Activated CD4-positive, alpha-beta T cell treated with anti-CD3 and anti-CD28 coated beads for 36 hours (primary cell): ENCODE data around the gene MOGAT3. TPM values are rescaled to one million over a fixed set of nuclear protein-coding genes. Genes with fewer than 3 reads are reported as not detected.

Source experiments
- ATAC-seq: fragments of 200-7000 bp; cut with Tn5 transposase; one replicate; pipeline ENCODE4 v1.10.0; 2021; ENCODE audit warnings: mild to moderate bottlenecking, moderate library complexity
- CTCF ChIA-PET: fragments of 350-600 bp; sonication (Branson Sonifier 250); formaldehyde crosslinking; loops from one replicate; lab custom pipeline; 2021; ENCODE audit warnings: antibody characterized with exemption; lab: Charles Lee
- POLR2A ChIA-PET: fragments of 350-600 bp; sonication (Branson Sonifier 250); formaldehyde crosslinking; loops from one replicate; lab custom pipeline; 2021; ENCODE audit warnings: antibody characterized with exemption, inconsistent platforms; lab: Charles Lee
- DNase-seq: peaks from one replicate; pipeline ENCODE4 v3.0.0-alpha.2; 2020
- H3K27ac Mint-ChIP-seq: one replicate; pipeline ENCODE4 v1.8.0; 2021; ENCODE audit warnings: mixed read lengths
- H3K27me3 Mint-ChIP-seq: one replicate; pipeline ENCODE4 v1.8.0; 2021; ENCODE audit warnings: mixed read lengths
- H3K36me3 Mint-ChIP-seq: one replicate; pipeline ENCODE4 v1.8.0; 2021; ENCODE audit warnings: low read depth, mixed read lengths
- H3K4me1 Mint-ChIP-seq: one replicate; pipeline ENCODE4 v1.8.0; 2021; ENCODE audit warnings: mixed read lengths
- H3K4me3 Mint-ChIP-seq: one replicate; pipeline ENCODE4 v1.8.0; 2021; ENCODE audit warnings: mild to moderate bottlenecking, moderate library complexity, mixed read lengths
- H3K9me3 Mint-ChIP-seq: one replicate; pipeline ENCODE4 v1.8.0; 2021; ENCODE audit warnings: low read depth, mixed read lengths
- intact Hi-C, 2 experiments: fragments of 100-400 bp; cut with DNase I in 1 of 2; cut with micrococcal nuclease in 1 of 2; formaldehyde crosslinking; loops; one replicate each; pipeline versions ENCODE4 v1.14.2 to v1.15.1; 2022 to 2024; cut with DNase I, micrococcal nuclease
- total RNA-seq, 2 experiments: library from RNA; stranded (reverse); gene quantifications; one replicate each; pipeline ENCODE4 v1.2.3, GENCODE V29; 2021

The MOGAT3 gene
- total RNA-seq, 2 experiments from 2014 or later = not detected

DNA sequence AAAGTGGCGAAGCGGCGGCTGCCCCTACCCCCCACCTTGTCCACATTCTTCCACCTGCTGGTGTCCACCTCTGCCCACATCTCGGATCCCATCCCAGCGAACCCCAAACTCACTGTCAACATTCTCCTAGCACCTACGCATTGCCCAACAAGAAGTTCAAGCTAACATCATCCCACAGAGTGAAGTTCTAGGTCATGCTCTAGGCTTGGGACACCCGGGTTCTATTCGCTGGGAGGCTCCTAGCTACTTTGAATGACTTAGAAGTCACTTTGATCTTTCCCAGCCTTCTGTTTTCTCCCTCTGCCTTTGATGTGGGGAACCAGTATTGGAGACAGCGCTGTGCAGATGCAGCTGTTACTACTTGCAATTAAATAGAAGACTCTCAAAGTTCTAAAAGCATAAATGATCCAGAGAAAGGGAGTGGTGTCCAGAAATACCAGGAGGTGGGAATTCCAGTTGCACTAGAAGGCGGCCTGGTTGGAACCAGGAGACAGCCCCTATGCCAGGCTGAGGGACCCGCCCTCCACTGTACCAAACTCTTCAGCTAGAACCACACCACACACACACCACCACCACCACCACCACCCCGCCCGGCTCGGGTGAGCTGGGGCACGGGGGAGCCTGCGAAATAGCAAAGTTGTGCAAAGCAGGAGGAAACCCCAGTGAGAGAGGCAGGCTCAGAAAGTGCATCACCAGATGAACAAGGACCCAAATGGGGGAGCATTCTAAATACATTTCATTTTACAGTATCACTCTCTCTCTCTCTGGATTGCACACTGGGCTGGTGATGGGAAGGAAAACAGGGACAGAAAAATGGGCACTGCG, 30.0 kb downstream of the MOGAT3 start:
- peak; percentile 32 for DNase-seq
- Mint-ChIP-seq H3K36me3 (no peaks in the 10 kb centered on the region), H3K27ac (no peak overlapping the region), H3K4me1 (peaks cover 73% of the 10 kb centered on the region), H3K4me3 (no peak overlapping the region), H3K27me3 (peaks cover 81% of the 10 kb centered on the region), H3K9me3 (no peaks in the 10 kb centered on the region)
- intact Hi-C loops = no loop called here
- ChIA-PET CTCF (interaction anchor here (0.6 to 3.4 kb wide), 18 partner anchors 10 to 130 kb away, joined by 3 to 19 read pairs (median 4); partner anchors contain the start of genes PLOD3 and ZNHIT1), POLR2A (interaction anchor here (0.5 kb wide), 1 partner anchor 63 kb away, joined by 4 read pairs; no protein-coding TSS in a partner anchor)
- ATAC-seq = no peak

DNA sequence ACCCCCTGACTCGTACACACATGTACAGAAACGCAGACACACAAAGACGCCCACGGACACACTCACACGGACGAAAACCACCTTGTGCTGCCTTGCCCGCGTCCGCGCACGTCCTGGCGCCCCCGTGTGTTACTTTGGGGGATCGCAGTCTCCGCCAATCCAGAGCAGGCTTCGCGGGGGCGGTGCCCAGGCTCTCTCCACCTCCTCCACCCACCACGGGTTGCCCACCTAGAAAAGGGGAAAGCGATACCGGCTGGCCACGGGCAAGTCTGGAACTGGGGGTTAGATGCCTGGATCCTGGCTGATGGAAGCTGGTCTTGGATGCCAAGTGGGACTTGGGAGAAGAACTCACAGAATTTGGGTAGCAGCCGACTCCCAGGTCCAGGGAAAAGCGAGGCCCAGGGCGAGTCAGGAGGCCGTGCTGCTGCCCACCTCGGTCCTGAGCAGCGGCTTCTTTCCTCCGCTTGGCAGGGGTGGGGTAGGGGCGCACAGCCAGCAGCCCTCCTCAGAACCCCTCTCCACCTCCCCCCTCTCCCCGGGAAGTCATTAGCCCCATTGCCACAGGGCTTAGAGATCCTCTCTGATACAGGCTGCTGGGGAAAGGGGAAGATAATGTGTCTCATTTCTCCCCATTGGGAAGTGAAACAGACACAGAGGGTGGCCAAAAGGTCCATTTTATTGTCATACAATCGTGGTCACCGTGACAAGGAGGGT, 30.8 kb downstream of the MOGAT3 start:
- CTCF ChIA-PET = interaction anchor here (0.6 to 3.4 kb wide), 15 partner anchors 9 to 1876 kb away, joined by 3 to 19 read pairs (median 4); partner anchors contain the start of genes PLOD3 and ZNHIT1
- intact Hi-C loops = loop anchor here (1.0 to 10.0 kb wide), 4 partner anchors 15 to 645 kb away; partner anchors contain the start of genes AP1S1 (in 2 of the 2), CUX1 (in 1 of the 2) and UFSP1 (in 1 of the 2)
- H3K9me3 Mint-ChIP-seq = no peaks in the 10 kb centered on the region
- H3K4me3 Mint-ChIP-seq = peak overlapping the region; percentile 39
- ATAC-seq (peak; percentile 29), DNase-seq (peak; percentile 90)
- no peaks in the 10 kb centered on the region for H3K36me3 Mint-ChIP-seq
- H3K27me3 Mint-ChIP-seq = peaks cover 78% of the 10 kb centered on the region
- POLR2A ChIA-PET = no interaction called here
- H3K27ac Mint-ChIP-seq = no peak overlapping the region
- H3K4me1 Mint-ChIP-seq = peaks cover 82% of the 10 kb centered on the region

DNA sequence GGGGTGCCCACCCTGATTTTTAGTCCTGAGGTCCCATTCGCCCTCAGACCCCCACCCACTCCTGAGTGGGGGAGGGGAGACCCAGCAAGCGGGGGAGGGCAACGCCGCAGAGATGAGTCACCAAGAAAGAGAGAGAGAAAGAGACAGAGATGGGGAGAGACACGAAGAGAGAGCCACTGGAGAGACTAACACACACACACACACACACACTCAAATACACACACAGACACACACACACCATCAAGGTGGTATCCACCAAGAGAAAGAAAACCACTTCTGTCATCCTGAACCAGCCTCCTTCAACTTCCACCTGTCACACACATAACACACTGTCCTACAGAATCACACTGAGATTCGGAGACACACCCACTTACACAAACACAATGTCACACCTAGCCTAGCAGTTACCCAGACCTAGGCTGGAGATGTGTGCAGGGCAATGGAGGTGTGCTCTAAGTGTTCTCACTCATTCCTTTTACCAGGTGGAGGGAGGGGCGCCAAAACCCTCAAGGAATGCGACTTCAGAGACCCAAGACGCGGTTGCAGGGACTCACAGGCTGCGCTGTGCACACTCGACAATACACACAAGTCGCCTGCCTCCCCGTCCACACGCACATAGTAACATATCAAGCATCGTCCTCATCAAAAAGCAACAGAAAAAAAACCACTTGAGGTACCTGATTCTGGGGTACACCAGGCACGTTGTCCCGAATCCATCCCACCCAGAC, 31.6 kb downstream of the MOGAT3 start:
- ATAC-seq = no peak
- ChIA-PET CTCF (interaction anchor here (0.6 to 3.4 kb wide), 8 partner anchors 8 to 1877 kb away, joined by 3 to 19 read pairs (median 4); no protein-coding TSS in a partner anchor), POLR2A (no interaction called here)
- peaks cover 82% of the 10 kb centered on the region for H3K4me1 Mint-ChIP-seq
- intact Hi-C loops = loop anchor here (1.0 to 10.0 kb wide), 4 partner anchors 14 to 646 kb away; partner anchors contain the start of genes AP1S1 (in 2 of the 2), CUX1 (in 1 of the 2) and UFSP1 (in 1 of the 2)
- no peaks in the 10 kb centered on the region for H3K9me3 Mint-ChIP-seq
- H3K27ac Mint-ChIP-seq = no peak overlapping the region
- peak; percentile 35 for DNase-seq
- peaks cover 76% of the 10 kb centered on the region for H3K27me3 Mint-ChIP-seq
- peak overlapping the region; percentile 39 for H3K4me3 Mint-ChIP-seq
- H3K36me3 Mint-ChIP-seq = no peaks in the 10 kb centered on the region

DNA sequence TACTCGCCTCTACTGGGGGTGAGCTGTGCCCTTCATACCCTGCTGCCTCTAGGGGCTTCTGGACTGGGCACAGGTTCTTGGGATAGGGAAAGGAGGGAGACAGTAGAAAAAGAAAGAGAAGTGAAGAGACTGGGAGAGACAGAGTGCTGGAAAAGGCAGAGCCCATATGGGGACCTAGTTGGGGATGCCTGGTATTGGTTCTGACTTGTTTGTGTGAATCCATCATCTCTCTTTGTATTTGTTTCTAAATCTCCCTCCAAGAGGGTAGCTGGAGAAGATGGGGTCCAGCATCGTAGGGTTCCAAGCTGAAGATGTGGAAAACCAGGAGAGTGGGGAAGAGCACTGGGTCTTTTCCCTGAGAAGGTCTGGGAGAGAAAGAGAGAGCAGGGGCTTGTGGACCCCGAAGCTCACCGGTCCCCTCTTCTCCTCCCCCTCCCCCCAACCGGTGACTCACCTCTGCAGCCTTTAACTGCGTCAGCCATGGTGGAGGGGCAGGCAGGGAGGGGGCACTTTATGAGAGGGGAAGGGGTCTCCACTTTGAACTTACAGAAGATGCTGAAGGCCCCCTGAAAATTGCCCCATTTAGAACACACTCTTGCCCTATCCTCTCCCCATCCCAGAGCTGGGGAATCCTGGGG, 32.3 kb downstream of the MOGAT3 start:
- POLR2A ChIA-PET = no interaction called here
- peak; percentile 60 for DNase-seq
- no peak overlapping the region for H3K4me3 Mint-ChIP-seq

DNA sequence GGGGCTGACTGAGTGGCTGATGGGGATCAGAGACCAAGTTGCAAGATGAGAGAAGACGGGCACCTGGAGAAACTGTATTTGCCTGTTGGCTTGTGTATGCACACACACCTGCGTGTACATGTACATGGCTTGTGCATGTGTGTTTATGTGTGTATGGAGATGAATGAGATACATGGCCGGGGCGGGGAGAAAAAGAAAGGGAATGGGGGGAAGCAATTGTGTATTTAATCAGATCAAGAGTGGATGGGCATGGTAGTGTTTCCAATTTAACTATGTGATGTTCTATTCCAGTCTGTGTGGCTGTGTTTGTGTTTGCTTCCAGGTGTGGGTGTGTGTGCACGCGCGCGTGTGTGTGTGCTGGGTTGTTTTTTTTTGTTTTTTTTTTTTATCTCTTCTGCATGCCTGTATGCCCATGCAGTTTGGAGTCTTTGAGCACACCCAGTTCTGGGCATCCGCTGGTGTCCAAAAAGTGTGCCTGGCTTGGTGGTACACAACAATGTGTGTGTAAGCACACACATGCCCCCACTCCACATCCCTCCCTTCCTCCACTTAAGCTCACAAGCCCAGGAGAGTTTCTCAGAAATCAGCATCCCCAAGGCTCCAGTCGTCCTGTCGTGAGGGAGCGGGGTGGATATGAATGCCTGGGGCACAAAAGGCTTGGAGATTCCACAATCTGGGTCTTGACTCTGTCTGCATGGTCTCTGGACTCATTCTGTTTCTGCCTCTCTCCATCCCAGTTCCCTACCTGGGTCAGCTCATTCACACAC, 33.0 kb downstream of the MOGAT3 start:
- Mint-ChIP-seq H3K36me3 (no peaks in the 10 kb centered on the region), H3K4me1 (peaks cover 73% of the 10 kb centered on the region), H3K4me3 (no peak overlapping the region)

More for the DNA sequence above, 32.3 kb downstream of the MOGAT3 start:
- Mint-ChIP-seq H3K9me3 (no peaks in the 10 kb centered on the region), H3K27ac (no peak overlapping the region), H3K4me1 (peaks cover 77% of the 10 kb centered on the region), H3K27me3 (peaks cover 71% of the 10 kb centered on the region), H3K36me3 (no peaks in the 10 kb centered on the region)
- ATAC-seq = no peak
- CTCF ChIA-PET = interaction anchor here (0.6 to 1.4 kb wide), 5 partner anchors 9 to 273 kb away, joined by 3 to 9 read pairs (median 3); no protein-coding TSS in a partner anchor
- intact Hi-C loops = loop anchor here (1.0 to 10.0 kb wide), 4 partner anchors 14 to 646 kb away; partner anchors contain the start of genes AP1S1 (in 2 of the 2), CUX1 (in 1 of the 2) and UFSP1 (in 1 of the 2)

DNA sequence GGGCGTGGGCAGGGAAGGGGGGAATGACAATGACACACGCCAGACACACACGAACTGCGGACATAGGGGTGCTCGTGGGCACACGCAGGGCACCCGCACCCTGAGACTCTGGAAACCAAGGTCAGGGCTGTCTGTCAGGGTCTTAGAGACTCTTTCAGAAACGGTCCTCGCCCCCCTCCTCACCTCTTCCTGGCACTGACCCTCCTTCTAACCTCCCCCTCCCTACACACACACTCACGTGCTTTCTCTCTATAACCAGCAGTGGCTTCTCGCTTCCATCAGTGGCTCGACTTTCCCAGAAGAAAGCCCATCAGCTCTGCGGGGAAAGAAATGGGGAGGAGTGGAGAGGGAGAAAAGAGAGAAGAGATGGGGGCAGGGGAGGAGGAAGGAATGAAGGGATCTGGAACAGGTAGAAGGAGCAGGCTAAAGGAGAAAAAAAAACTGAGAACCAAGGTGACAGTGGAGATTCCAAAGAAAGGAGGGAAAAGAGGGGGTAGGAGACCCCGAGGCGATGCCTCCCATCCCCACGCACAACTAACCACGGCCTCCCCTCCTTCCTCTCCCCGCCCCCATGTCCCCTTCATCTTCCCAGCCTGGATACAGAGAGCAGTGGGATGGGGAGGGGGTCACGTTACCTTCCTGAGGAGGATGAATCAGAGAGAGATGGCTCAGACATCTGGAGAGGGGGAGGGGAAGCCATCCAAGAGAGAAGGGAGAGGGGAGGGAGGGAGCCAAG, 33.8 kb downstream of the MOGAT3 start:
- DNase-seq = no peak
- H3K4me3 Mint-ChIP-seq = peak overlapping the region; percentile 33

More for the DNA sequence above, 33.0 kb downstream of the MOGAT3 start:
- no peak for ATAC-seq
- POLR2A ChIA-PET = no interaction called here
- Mint-ChIP-seq H3K27me3 (peaks cover 67% of the 10 kb centered on the region), H3K27ac (no peak overlapping the region), H3K9me3 (no peaks in the 10 kb centered on the region)
- intact Hi-C loops = loop anchor here (2.0 to 10.0 kb wide), 3 partner anchors 13 to 647 kb away; partner anchors contain the start of genes AP1S1 (in 2 of the 2), CUX1 (in 1 of the 2) and UFSP1 (in 1 of the 2)
- DNase-seq = no peak
- CTCF ChIA-PET = interaction anchor here (0.7 to 1.4 kb wide), 4 partner anchors 9 to 273 kb away, joined by 3 to 9 read pairs (median 4); no protein-coding TSS in a partner anchor

DNA sequence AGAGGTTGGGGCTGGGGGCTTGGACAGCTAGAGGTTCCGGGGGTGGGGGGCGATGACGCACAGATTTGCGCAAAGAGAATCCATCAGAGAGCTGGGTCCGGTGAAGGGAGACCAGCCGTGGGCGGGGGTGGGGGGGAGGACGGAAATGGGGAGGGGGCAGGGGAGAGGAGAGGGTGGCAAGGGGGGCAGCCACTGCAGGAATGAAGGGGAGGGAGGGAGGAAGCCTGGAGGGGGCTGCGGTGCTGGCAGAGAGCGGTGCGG, 34.3 kb downstream of the MOGAT3 start:
- no peak for ATAC-seq
- peaks cover 63% of the 10 kb centered on the region for H3K27me3 Mint-ChIP-seq
- CTCF ChIA-PET = no interaction called here
- POLR2A ChIA-PET = no interaction called here
- peaks cover 2% of the 10 kb centered on the region for H3K36me3 Mint-ChIP-seq
- H3K9me3 Mint-ChIP-seq = no peaks in the 10 kb centered on the region
- no peak overlapping the region for H3K27ac Mint-ChIP-seq
- intact Hi-C loops = loop anchor here in 1 of 2 experiments (5.0 to 10.0 kb wide), 2 partner anchors 279 to 648 kb away; partner anchors contain the start of genes CUX1 and UFSP1
- no peak overlapping the region for H3K4me3 Mint-ChIP-seq
- H3K4me1 Mint-ChIP-seq = peaks cover 69% of the 10 kb centered on the region
- no peak for DNase-seq

More for the DNA sequence above, 33.8 kb downstream of the MOGAT3 start:
- peaks cover 67% of the 10 kb centered on the region for H3K27me3 Mint-ChIP-seq
- H3K36me3 Mint-ChIP-seq = peaks cover 2% of the 10 kb centered on the region
- no peak overlapping the region for H3K27ac Mint-ChIP-seq
- ATAC-seq = no peak
- intact Hi-C loops = loop anchor here in 1 of 2 experiments (5.0 to 10.0 kb wide), 2 partner anchors 280 to 648 kb away; partner anchors contain the start of genes CUX1 and UFSP1
- H3K4me1 Mint-ChIP-seq = peaks cover 74% of the 10 kb centered on the region
- ChIA-PET CTCF (no interaction called here), POLR2A (no interaction called here)
- no peaks in the 10 kb centered on the region for H3K9me3 Mint-ChIP-seq

DNA sequence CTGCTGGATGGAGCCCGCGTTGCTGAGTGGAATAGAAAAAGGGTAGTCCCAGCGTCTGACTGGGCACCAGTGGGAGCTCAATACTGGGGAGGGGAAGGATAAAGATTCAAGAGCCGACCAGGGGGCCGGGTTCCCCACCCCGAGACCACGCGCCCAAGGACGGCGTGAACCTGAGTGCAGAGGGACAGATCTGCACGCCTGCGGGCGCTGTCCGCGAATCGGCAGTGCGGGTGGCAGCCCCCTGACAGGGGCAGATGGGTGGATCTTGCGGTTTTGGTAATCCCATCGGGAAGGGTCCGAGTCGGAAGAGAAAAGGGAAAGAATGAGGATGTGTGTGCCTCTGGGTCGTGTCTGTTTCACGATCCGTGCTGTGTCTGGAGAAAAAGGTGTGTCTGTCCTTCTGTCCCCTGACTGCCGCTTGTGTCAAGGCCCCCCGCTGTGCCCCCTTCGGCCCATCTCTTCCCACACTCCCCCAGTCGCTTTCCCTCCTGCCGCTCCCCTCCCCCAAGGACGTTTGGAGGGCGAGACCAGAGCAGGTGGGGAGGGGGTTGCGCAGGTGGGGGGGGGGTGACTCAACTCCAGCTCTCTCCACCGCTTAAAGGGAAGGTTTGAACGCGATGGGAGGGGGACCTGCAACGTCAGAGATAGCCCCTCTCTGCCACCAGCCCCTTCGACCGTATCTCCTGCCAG, 34.7 kb downstream of the MOGAT3 start:
- intact Hi-C loops = loop anchor here in 1 of 2 experiments (5.0 to 10.0 kb wide), 2 partner anchors 279 to 649 kb away; partner anchors contain the start of genes CUX1 and UFSP1
- Mint-ChIP-seq H3K27me3 (peaks cover 60% of the 10 kb centered on the region), H3K4me3 (peak overlapping the region; percentile 66), H3K36me3 (peaks cover 2% of the 10 kb centered on the region), H3K27ac (no peak overlapping the region), H3K4me1 (peaks cover 65% of the 10 kb centered on the region), H3K9me3 (no peaks in the 10 kb centered on the region)
- ATAC-seq (no peak), DNase-seq (no peak)
- ChIA-PET POLR2A (interaction anchor here (1.2 to 1.3 kb wide), 2 partner anchors 8 to 81 kb away, joined by 4 to 5 read pairs; partner anchors contain the start of gene TRIM56), CTCF (interaction anchor here (0.6 to 1.5 kb wide), 8 partner anchors 8 to 1742 kb away, joined by 3 to 8 read pairs (median 4); no protein-coding TSS in a partner anchor)
